ENCODE measurements around the gene ATP11A.

The ATP11A gene

GRCh38 chr13:112813552-112813951 lies 123.7 kb downstream of the ATP11A start:
- H3K4me3 ChIP-seq (ENCODE audit: low read depth in 1 of 2, low read length in 2 of 2): no peak overlapping the region
- H3K4me1 ChIP-seq (ENCODE audit: insufficient read depth, low read length): no peaks in the 10 kb centered on the region
- no peaks in the 10 kb centered on the region for H3K79me2 ChIP-seq (ENCODE audit: insufficient read depth, low read length)
- no peak overlapping the region for H3K9ac ChIP-seq (ENCODE audit: low read depth, low read length)
- no peak overlapping the region for H3K27ac ChIP-seq (ENCODE audit: low read length)
- ATAC-seq (ENCODE audit: insufficient read depth, low read depth): no peak
- no peak for DNase-seq
- H4K20me1 ChIP-seq (ENCODE audit: insufficient read depth, low read length): no peaks in the 10 kb centered on the region
- no peak overlapping the region for H3K4me2 ChIP-seq (ENCODE audit: insufficient read depth, low read length)
- H3K36me3 ChIP-seq (ENCODE audit: insufficient read depth, low read length): peaks cover 64% of the 10 kb centered on the region
- TF ChIP-seq CTCF (IDR thresholded peaks at IDR 0.05; ENCODE audit: borderline replicate concordance, extremely low read depth, low read length, poor library complexity, severe bottlenecking) (no peak), EZH2 (IDR thresholded peaks at IDR 0.05; ENCODE audit: borderline replicate concordance, low read depth, low read length, severe bottlenecking) (no peak)
- H3K9me3 ChIP-seq (ENCODE audit: insufficient read depth, low read length, severe bottlenecking): no peaks in the 10 kb centered on the region
- H2AFZ ChIP-seq (ENCODE audit: low read depth, low read length): no peak overlapping the region
- H3K27me3 ChIP-seq (ENCODE audit: insufficient read depth, low read length, poor library complexity): no peaks in the 10 kb centered on the region

- no peak overlapping the region for H3K4me2 ChIP-seq (ENCODE audit: insufficient read depth, low read length)
- no peaks in the 10 kb centered on the region for H3K27me3 ChIP-seq (ENCODE audit: insufficient read depth, low read length, poor library complexity)
- no peak overlapping the region for H3K4me3 ChIP-seq (ENCODE audit: low read depth in 1 of 2, low read length in 2 of 2)
- no peak overlapping the region for H3K27ac ChIP-seq (ENCODE audit: low read length)
- ATAC-seq (ENCODE audit: insufficient read depth, low read depth) (no peak), DNase-seq (no peak)
- no peak overlapping the region for H3K9ac ChIP-seq (ENCODE audit: low read depth, low read length)
- H4K20me1 ChIP-seq (ENCODE audit: insufficient read depth, low read length): no peaks in the 10 kb centered on the region
- H3K9me3 ChIP-seq (ENCODE audit: insufficient read depth, low read length, severe bottlenecking): no peaks in the 10 kb centered on the region
- peaks cover 63% of the 10 kb centered on the region for H3K36me3 ChIP-seq (ENCODE audit: insufficient read depth, low read length)
- TF ChIP-seq CTCF (IDR thresholded peaks at IDR 0.05; ENCODE audit: borderline replicate concordance, extremely low read depth, low read length, poor library complexity, severe bottlenecking) (no peak), EZH2 (IDR thresholded peaks at IDR 0.05; ENCODE audit: borderline replicate concordance, low read depth, low read length, severe bottlenecking) (no peak)
- no peaks in the 10 kb centered on the region for H3K4me1 ChIP-seq (ENCODE audit: insufficient read depth, low read length)
- no peak overlapping the region for H2AFZ ChIP-seq (ENCODE audit: low read depth, low read length)
- H3K79me2 ChIP-seq (ENCODE audit: insufficient read depth, low read length): no peaks in the 10 kb centered on the region
These were observed 125.2 kb downstream of the ATP11A start for GRCh38 chr13:112814905-112815585.

GRCh38 chr13:112815871-112816270 lies 126.0 kb downstream of the ATP11A start:
- Histone ChIP-seq H3K36me3 (ENCODE audit: insufficient read depth, low read length) (peaks cover 65% of the 10 kb centered on the region), H3K79me2 (ENCODE audit: insufficient read depth, low read length) (no peaks in the 10 kb centered on the region), H3K27me3 (ENCODE audit: insufficient read depth, low read length, poor library complexity) (no peaks in the 10 kb centered on the region), H4K20me1 (ENCODE audit: insufficient read depth, low read length) (no peaks in the 10 kb centered on the region), H3K4me3 (ENCODE audit: low read depth in 1 of 2, low read length in 2 of 2) (no peak overlapping the region), H3K27ac (ENCODE audit: low read length) (no peak overlapping the region), H3K4me2 (ENCODE audit: insufficient read depth, low read length) (no peak overlapping the region), H2AFZ (ENCODE audit: low read depth, low read length) (no peak overlapping the region), H3K4me1 (ENCODE audit: insufficient read depth, low read length) (no peaks in the 10 kb centered on the region), H3K9ac (ENCODE audit: low read depth, low read length) (no peak overlapping the region), H3K9me3 (ENCODE audit: insufficient read depth, low read length, severe bottlenecking) (no peaks in the 10 kb centered on the region)
- no peak for TF ChIP-seq EZH2 (IDR thresholded peaks at IDR 0.05; ENCODE audit: borderline replicate concordance, low read depth, low read length, severe bottlenecking)
- TF ChIP-seq CTCF (IDR thresholded peaks at IDR 0.05; ENCODE audit: borderline replicate concordance, extremely low read depth, low read length, poor library complexity, severe bottlenecking): no peak
- DNase-seq (no peak), ATAC-seq (ENCODE audit: insufficient read depth, low read depth) (no peak)

Measured in DND-41 (cell line).